Measurements from ENCODE around the gene OXLD1. TPM values are rescaled to one million over a fixed set of nuclear protein-coding genes. Genes with fewer than 3 reads are reported as not detected.
A peak's percentile ranks its signal among the peaks of the same experiment; 100 is the strongest.

The OXLD1 gene
- 24.7 TPM for total RNA-seq (ENCODE audit: unreplicated experiment)
- long read RNA-seq, transcript OXLD1-207 (2 exons, 821 nt) = minor isoform, 6 of 50 reads
- long read RNA-seq, transcript OXLD1-206 (1 exons, 1,600 nt) = major isoform, 37 of 50 reads
- long read RNA-seq, partial matches to known transcripts = 0 of 50 reads
- long read RNA-seq, other reads (novel, unspliced or antisense) = 0 of 50 reads

- H3K9me3 Mint-ChIP-seq (ENCODE audit: unreplicated experiment) = peaks cover 3% of the 10 kb centered on the region
- no peak for TF ChIP-seq CTCF (IDR thresholded peaks at IDR 0.05; ENCODE audit: partially characterized antibody, unreplicated experiment)
- peak within 1 kb of the TSS; percentile 98 for H3K4me3 Mint-ChIP-seq (ENCODE audit: unreplicated experiment)
- no peaks in the 10 kb centered on the region for H3K36me3 Mint-ChIP-seq (ENCODE audit: unreplicated experiment)
- DNase-seq = peak; percentile 98
- peaks cover 18% of the 10 kb centered on the region for H3K4me1 Mint-ChIP-seq (ENCODE audit: low read depth, unreplicated experiment)
- peaks cover 2% of the 10 kb centered on the region for H3K27me3 Mint-ChIP-seq (ENCODE audit: unreplicated experiment)
- peak within 1 kb of the TSS; percentile 93 for H3K27ac Mint-ChIP-seq (ENCODE audit: unreplicated experiment)
Measured at GRCh38 chr17:81666342-81667191, at the start of gene OXLD1, which contains the start of gene CCDC137. Gene OXLD1 (minus strand): TSS chr17:81666605. CDS start chr17:81666577, 28 bp downstream. Gene CCDC137 (plus strand): TSS chr17:81666737. CDS start chr17:81666767, 30 bp downstream.

- Mint-ChIP-seq H3K27ac (ENCODE audit: unreplicated experiment) (peak overlapping the region; percentile 52), H3K36me3 (ENCODE audit: unreplicated experiment) (no peaks in the 10 kb centered on the region)
- no peak for DNase-seq
Measured at GRCh38 chr17:81715107-81715871, 48.9 kb upstream of the OXLD1 start.

GRCh38 chr17:81714412-81715106, 48.2 kb upstream of the OXLD1 start:
- Mint-ChIP-seq H3K27ac (ENCODE audit: unreplicated experiment) (peak overlapping the region; percentile 98), H3K4me1 (ENCODE audit: low read depth, unreplicated experiment) (peaks cover 10% of the 10 kb centered on the region), H3K4me3 (ENCODE audit: unreplicated experiment) (peak overlapping the region; percentile 64), H3K9me3 (ENCODE audit: unreplicated experiment) (peaks cover 7% of the 10 kb centered on the region), H3K27me3 (ENCODE audit: unreplicated experiment) (peaks cover 10% of the 10 kb centered on the region), H3K36me3 (ENCODE audit: unreplicated experiment) (no peaks in the 10 kb centered on the region)
- TF ChIP-seq CTCF (IDR thresholded peaks at IDR 0.05; ENCODE audit: partially characterized antibody, unreplicated experiment) = no peak
- no peak for DNase-seq

More at GRCh38 chr17:81715107-81715871, 48.9 kb upstream of the OXLD1 start:
- Mint-ChIP-seq H3K27me3 (ENCODE audit: unreplicated experiment) (peaks cover 10% of the 10 kb centered on the region), H3K9me3 (ENCODE audit: unreplicated experiment) (peaks cover 4% of the 10 kb centered on the region), H3K4me1 (ENCODE audit: low read depth, unreplicated experiment) (peaks cover 7% of the 10 kb centered on the region), H3K4me3 (ENCODE audit: unreplicated experiment) (no peak overlapping the region)
- TF ChIP-seq CTCF (IDR thresholded peaks at IDR 0.05; ENCODE audit: partially characterized antibody, unreplicated experiment) = no peak

GRCh38 chr17:81713556-81714411, 47.4 kb upstream of the OXLD1 start:
- peaks cover 7% of the 10 kb centered on the region for H3K9me3 Mint-ChIP-seq (ENCODE audit: unreplicated experiment)
- H3K4me3 Mint-ChIP-seq (ENCODE audit: unreplicated experiment) = peak overlapping the region; percentile 95
- no peaks in the 10 kb centered on the region for H3K36me3 Mint-ChIP-seq (ENCODE audit: unreplicated experiment)
- H3K4me1 Mint-ChIP-seq (ENCODE audit: low read depth, unreplicated experiment) = peaks cover 10% of the 10 kb centered on the region
- peaks cover 10% of the 10 kb centered on the region for H3K27me3 Mint-ChIP-seq (ENCODE audit: unreplicated experiment)
- TF ChIP-seq CTCF (IDR thresholded peaks at IDR 0.05; ENCODE audit: partially characterized antibody, unreplicated experiment) = no peak
- peak overlapping the region; percentile 98 for H3K27ac Mint-ChIP-seq (ENCODE audit: unreplicated experiment)
- peak; percentile 78 for DNase-seq
